PC-9 (cell line): ENCODE measurements around the gene GEMIN2. TPM values are rescaled to one million over a fixed set of nuclear protein-coding genes. Genes with fewer than 3 reads are reported as not detected.
"Not testable (repeated sequence)": the region's sequence is repeated elsewhere in the genome, so short reads cannot be mapped to it uniquely, and the experiment has no call there.

Experiments used
- BruUV-seq: library from RNA; stranded (reverse); fragments of 400-500 nt; replicated peaks from 2 replicates; lab custom pipeline; 2021; lab: Mats Ljungman, UMichigan
- CTCF ChIA-PET: fragments of 300-600 bp; sonication (Branson Sonifier 250); formaldehyde crosslinking; loops from one replicate; lab custom pipeline; 2022; ENCODE audit warnings: antibody characterized with exemption; lab: Charles Lee
- POLR2A ChIA-PET: fragments of 300-600 bp; sonication (Branson Sonifier 250); formaldehyde crosslinking; loops from one replicate; lab custom pipeline; 2022; ENCODE audit warnings: antibody characterized with exemption; ENCODE audit not compliant: unreplicated experiment; lab: Charles Lee
- DNase-seq, 2 experiments: peaks; one replicate each; pipeline versions ENCODE4 v3.0.0 to v3.0.0-alpha.2; 2015 to 2022; ENCODE audit warnings: mixed read lengths in 1 of 2
- H2AFZ ChIP-seq: fragments of 200-600 bp; sonication (generic); 2 replicates; pipeline ENCODE4 v1.8.1; 2017; ENCODE audit warnings: antibody characterized with exemption
- H3F3A ChIP-seq: fragments of 200-600 bp; sonication (generic); 2 replicates; pipeline ENCODE4 v1.8.1; 2017; ENCODE audit warnings: antibody characterized with exemption, mild to moderate bottlenecking, low read depth; ENCODE audit not compliant: insufficient read depth
- H3K27ac ChIP-seq: fragments of 200-600 bp; sonication (generic); 2 replicates; pipeline ENCODE4 v1.6.1; 2016; ENCODE audit warnings: mixed run types
- H3K27me3 ChIP-seq: fragments of 200-600 bp; sonication (generic); 2 replicates; pipeline ENCODE4 v1.6.1; 2016; ENCODE audit warnings: low read depth, mixed run types; ENCODE audit not compliant: insufficient read depth
- H3K36me3 ChIP-seq: fragments of 200-600 bp; sonication (generic); 2 replicates; pipeline ENCODE4 v1.6.1; 2016; ENCODE audit warnings: low read depth, mixed run types
- H3K4me1 ChIP-seq: fragments of 200-600 bp; sonication (generic); replicated peaks from 2 replicates; pipeline ENCODE4 v1.6.1; 2016; ENCODE audit warnings: mixed run types; ENCODE audit not compliant: insufficient read depth
- H3K4me2 ChIP-seq: fragments of 200-600 bp; sonication (generic); 2 replicates; pipeline ENCODE4 v1.6.1; 2017; ENCODE audit warnings: mixed run types
- H3K4me3 ChIP-seq: fragments of 200-600 bp; sonication (generic); 2 replicates; pipeline ENCODE4 v1.6.1; 2016; ENCODE audit warnings: mixed run types
- H3K79me2 ChIP-seq: fragments of 200-600 bp; sonication (generic); 2 replicates; pipeline ENCODE4 v1.6.1; 2017; ENCODE audit warnings: low read depth, mixed run types
- H3K9me2 ChIP-seq: fragments of 200-600 bp; sonication (generic); 2 replicates; pipeline ENCODE4 v1.8.1; 2017; ENCODE audit warnings: mild to moderate bottlenecking; ENCODE audit not compliant: insufficient read depth
- H3K9me3 ChIP-seq: fragments of 200-600 bp; sonication (generic); 2 replicates; pipeline ENCODE4 v1.8.1; 2016; ENCODE audit warnings: low read depth; ENCODE audit not compliant: insufficient read depth
- H4K20me1 ChIP-seq: fragments of 200-600 bp; sonication (generic); 2 replicates; pipeline ENCODE4 v1.8.1; 2017; ENCODE audit not compliant: insufficient read depth
- CTCF ChIP-seq: fragments of 200-600 bp; sonication (generic); conservative IDR thresholded peaks from 2 replicates; pipeline ENCODE4 v1.6.1; 2017; ENCODE audit warnings: mixed run types, antibody characterized with exemption, mild to moderate bottlenecking, moderate library complexity
- EZH2 ChIP-seq: fragments of 200-600 bp; sonication (generic); IDR thresholded peaks from 2 replicates; pipeline ENCODE4 v1.8.0; 2017; ENCODE audit warnings: antibody characterized with exemption, low read depth
- intact Hi-C: fragments of 100-400 bp; cut with micrococcal nuclease; formaldehyde crosslinking; loops from one replicate; pipeline ENCODE4 v1.10.0; 2022; ENCODE audit not compliant: unreplicated experiment
- total RNA-seq: library from RNA; stranded (reverse); gene quantifications from 2 replicates; pipeline ENCODE4 v1.2.3, GENCODE V29; 2021

GEMIN2 gene
- total RNA-seq, 1 experiment from 2014 or later, result 13.4 TPM

- CTCF ChIA-PET, result no interaction called here
These were observed 44.2 kb downstream of the GEMIN2 start for GRCh38 chr14:39158222-39158858.

GRCh38 chr14:39160494-39160893, 46.4 kb downstream of the GEMIN2 start:
- Histone ChIP-seq H3K4me3 (no peak overlapping the region), H3K27ac (no peak overlapping the region), H3K9me2 (no peaks in the 10 kb centered on the region), H2AFZ (no peak overlapping the region), H4K20me1 (no peaks in the 10 kb centered on the region), H3K79me2 (no peaks in the 10 kb centered on the region), H3K9me3 (no peaks in the 10 kb centered on the region), H3K27me3 (no peaks in the 10 kb centered on the region), H3K4me2 (no peak overlapping the region), H3F3A (no peaks in the 10 kb centered on the region), H3K36me3 (no peaks in the 10 kb centered on the region), H3K4me1 (no peaks in the 10 kb centered on the region)
- DNase-seq, result no peak
- no TSS peak for BruUV-seq
- POLR2A ChIA-PET, result no interaction called here
- intact Hi-C loops, result no loop called here
- TF ChIP-seq CTCF, result no peak
- TF ChIP-seq EZH2, result no peak
- CTCF ChIA-PET, result no interaction called here

More at GRCh38 chr14:39158222-39158858, 44.2 kb downstream of the GEMIN2 start:
- Histone ChIP-seq H3K27me3 (no peaks in the 10 kb centered on the region), H3F3A (no peaks in the 10 kb centered on the region), H4K20me1 (no peaks in the 10 kb centered on the region), H3K9me2 (no peaks in the 10 kb centered on the region), H2AFZ (no peak overlapping the region), H3K9me3 (no peaks in the 10 kb centered on the region), H3K4me1 (no peaks in the 10 kb centered on the region), H3K4me3 (no peak overlapping the region), H3K36me3 (no peaks in the 10 kb centered on the region), H3K27ac (no peak overlapping the region), H3K79me2 (no peaks in the 10 kb centered on the region), H3K4me2 (no peak overlapping the region)
- no TSS peak for BruUV-seq
- POLR2A ChIA-PET, result no interaction called here
- TF ChIP-seq EZH2, result no peak
- no peak for TF ChIP-seq CTCF
- intact Hi-C loops, result no loop called here
- no peak for DNase-seq

GRCh38 chr14:39167797-39168320, 53.7 kb downstream of the GEMIN2 start:
- H2AFZ ChIP-seq, intact Hi-C loops, H3K9me2 ChIP-seq, DNase-seq, BruUV-seq, H3F3A ChIP-seq, H3K27ac ChIP-seq, CTCF ChIA-PET, H3K27me3 ChIP-seq, H3K36me3 ChIP-seq, H3K9me3 ChIP-seq, POLR2A ChIA-PET, H4K20me1 ChIP-seq: not testable (repeated sequence)
- Histone ChIP-seq H3K4me1 (peaks cover 12% of the 10 kb centered on the region), H3K79me2 (peaks cover 43% of the 10 kb centered on the region), H3K4me2 (peak overlapping the region; percentile 86), H3K4me3 (peak overlapping the region; percentile 96; the same call in 1 of the 2 replicates)
